HG02642 (cell line): ENCODE measurements around the gene PLA2G2F.

Experiments
- ATAC-seq: cut with Tn5 transposase; IDR thresholded peaks from one replicate; pipeline ENCODE4 v1.9.1; 2021; ENCODE audit warnings: mild to moderate bottlenecking; ENCODE audit not compliant: unreplicated experiment, poor library complexity

PLA2G2F gene

DNA sequence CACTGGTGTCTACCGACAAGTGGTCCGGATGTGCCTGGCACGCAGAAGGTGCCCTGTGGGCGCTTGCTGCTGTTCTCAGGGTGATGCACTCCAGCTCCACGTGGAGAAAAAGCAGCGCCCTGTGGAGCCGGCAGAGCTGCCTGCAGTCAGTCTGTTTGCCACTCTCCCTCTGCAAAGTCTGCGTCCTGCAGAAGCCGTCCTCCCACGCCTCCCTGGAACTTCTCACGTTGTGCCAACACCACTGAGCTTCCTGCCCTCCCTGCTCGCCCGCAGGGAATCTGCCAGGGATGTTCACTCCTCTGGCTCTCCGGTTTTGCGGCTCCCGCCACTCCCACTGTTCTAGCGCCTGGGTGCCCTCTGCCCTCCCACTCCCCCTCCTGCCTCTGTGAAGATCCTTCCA is 26.9 kb downstream of the PLA2G2F start:
- ATAC-seq, result no peak

DNA sequence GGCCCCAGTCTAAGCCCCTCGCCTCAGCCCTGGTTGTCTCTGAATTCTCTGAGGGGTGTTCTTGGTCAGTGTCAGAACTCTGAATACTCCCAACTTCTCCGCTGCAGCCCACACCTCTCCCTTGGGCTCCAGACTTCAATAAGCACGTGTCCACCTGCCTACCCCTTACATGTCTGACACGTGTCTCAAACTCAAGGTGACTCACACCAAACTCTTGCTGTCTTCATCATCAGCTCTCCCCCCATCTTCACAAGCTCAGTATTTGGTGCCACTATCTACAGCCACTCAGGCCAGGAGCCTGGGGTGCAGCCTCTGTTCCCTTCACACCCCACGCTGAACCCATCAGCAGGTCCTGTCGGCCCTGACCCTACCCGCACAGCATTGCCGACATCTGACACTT is 28.0 kb downstream of the PLA2G2F start:
- ATAC-seq, result no peak

DNA sequence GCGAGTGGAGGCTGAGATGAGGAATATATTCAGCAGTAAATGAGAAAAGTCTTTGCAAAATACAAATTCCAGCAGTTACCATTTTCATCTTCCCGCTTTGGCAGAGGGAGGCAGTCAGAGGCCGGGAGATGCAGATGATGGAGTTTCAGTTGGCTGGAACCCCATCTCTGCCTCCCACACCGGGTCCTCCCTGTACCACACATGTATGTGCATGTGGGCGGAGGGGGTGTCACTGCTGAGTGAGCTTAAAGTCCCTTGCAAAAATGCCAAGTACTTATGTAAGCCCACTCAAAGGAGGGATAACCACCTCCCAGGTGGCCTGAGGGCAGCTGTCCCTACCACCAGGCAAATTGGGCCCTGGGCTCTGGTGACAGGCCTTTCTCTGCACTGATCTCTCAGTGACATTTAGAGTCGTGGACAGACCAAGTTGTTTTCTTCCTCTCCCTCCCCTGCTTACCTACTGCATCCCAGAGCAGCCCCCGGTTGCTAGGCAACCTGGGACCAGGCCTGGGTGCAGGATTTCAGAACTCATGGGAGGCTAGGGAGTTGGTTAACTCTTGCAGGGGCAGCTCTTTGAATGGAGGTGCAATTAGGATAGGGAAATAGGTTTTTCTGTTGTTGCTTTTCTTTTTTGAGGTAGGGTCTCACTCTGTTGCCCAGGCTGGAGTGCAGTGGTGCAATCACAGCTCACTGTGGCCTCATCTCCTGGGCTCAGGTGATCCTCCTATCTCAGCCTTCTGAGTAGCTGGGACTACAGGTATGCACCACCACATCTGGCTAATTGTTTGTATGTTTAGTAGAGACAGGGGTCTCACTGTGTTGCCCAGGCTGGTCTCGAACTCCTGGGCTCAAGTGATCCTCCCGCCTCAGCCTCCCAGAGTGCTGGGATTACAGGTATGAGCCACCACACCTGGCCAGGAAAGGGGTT is 29.7 kb downstream of the PLA2G2F start:
- ATAC-seq, result no peak

DNA sequence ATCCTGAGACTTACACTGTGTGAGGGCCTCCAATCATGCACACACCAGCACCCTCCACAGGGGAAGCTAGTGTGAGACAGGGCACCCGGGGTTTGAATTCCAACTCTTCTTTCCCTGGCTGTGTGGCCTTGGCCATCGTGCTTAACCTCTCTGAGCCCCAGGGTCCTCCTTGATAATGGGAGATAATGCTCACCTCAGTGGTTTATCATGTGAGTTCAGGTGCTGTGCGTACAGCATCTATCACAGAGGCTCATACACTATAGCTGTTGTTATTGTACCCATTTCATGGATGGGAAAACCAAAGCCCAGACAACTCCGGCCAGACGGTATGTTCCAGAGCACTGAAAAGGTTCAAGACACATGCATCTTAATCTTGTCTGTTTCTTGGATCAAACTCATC is 30.8 kb downstream of the PLA2G2F start:
- no peak for ATAC-seq

DNA sequence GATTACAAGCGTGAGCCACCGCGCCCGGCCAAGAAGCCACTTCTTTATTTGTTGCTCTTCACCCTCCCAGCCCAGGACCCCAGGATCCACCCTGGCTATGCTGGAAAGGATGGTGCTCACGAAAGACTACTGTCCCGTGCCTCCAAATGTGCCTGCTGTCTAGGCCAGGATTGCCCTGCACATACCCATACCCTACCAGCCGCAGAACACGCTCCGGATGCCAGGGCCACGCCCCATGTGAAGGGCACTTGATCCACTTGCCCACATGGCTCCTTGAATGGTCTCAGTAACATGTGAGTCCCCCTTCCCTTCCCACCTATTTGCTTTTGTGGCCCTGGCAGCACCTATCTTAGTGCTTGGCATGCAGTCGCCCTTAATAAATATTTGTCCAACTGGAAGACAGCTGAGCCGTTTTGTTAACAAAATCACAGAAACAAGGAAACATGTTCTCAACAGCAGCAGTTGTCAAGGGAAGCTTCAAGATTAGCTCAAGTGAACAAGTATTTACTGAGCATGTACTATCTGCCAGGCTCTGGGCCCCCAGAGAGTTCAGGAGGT is 33.0 kb downstream of the PLA2G2F start:
- no peak for ATAC-seq

DNA sequence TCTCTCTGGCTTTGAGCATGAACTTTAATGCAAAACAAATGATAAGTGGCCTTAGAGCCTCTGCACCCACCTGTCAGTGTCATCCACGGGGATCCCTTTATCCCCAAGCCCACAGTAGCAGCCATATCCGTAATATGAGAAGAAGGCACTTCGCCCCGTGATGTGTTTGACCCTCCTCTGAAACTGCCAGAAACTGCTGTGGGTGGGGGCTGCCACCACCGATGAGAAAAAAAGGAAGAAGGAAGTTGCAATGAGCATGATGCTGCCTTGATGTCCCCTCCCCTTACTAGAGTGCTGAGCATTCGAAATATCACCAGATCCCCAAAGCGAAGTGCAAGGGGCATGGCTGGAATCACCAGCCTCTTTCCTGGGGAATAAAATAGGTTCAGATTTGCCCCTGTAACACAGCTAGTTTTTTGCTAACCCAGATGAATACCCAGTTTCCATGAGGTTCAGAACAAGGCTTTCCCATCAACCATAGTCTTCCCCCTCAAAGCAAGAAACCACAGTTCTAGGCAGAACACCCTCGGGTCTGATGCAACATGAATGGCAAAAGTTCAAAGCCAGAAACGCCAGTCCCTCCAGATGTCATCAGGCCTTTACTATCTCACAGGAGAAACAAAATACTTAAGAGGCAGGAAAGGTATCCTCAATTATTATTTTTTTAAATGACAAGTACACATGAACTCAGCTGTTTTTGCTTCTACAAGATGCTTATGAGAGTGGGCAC is 36.0 kb downstream of the PLA2G2F start:
- ATAC-seq, result no peak

DNA sequence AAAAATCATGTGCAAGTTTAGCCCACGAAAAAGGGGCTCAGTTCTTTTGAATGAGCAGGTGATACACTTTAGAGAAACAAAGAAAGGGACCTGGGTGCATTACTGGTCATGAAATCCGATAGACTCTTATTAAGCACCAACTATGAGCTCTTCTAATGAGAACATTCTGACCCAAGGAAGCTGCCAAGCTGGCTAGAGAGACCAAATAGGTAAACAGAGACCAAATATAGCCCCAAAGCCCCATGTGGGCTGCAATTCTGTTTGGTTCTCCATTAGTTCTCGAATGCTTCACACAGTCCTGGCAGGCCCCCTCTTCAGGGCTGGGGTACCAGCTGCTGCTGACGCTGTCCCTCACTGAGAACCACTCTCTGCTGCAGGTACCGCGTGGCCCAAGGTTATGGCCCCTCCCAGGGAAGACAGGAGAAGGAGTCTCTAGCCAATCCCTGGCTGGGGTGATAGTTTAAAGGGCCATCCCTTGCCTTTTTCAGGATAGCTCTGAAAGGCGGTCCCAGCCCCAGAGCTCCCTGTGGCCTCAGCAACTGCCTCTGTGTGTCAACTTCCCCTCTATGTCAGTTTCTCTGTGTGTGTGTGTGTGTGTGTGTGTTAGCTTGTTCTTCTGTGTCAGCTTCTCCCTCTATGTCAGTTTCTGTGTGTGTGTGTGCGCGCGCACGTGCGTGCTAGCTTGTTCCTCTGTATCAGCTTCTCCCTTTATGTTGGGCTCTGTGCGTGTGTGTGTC is 39.7 kb downstream of the PLA2G2F start:
- ATAC-seq, result no peak

DNA sequence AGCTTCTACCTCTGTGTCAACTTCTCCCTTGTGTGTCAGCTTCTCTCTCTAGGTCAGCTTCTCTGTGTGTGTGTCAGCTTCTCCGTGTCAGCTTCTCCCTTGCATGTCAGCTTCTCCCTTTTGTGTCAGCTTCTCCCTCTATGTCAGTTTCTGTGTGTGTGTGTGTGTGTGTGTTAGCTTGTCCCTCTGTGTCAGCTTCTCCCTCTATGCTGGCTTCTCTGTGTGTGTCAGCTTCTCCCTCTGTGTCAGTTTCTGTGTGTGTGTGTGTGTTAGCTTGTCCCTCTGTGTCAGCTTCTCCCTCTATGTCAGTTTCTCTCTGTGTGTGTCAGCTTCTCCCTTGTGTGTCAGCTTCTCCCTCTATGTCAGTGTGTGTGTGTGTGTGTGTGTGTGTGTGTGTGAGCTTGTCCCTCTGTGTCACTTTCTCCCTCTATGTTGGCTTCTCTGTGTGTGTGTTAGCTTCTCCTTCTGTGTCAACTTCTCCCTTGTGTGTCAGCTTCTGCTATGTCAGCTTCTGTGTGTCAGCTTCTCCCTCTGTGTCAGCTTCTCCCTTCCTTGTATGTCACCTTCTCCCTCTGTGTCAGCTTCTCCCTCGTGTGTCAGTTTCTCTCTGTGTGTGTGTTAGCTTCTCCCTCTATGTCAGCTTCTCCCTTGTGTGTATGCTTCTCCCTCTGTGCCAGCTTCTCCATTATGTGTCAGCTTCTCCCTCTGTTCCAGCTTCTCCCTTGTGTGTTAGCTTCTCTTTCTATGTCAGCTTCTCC is 40.4 kb downstream of the PLA2G2F start:
- no peak for ATAC-seq

DNA sequence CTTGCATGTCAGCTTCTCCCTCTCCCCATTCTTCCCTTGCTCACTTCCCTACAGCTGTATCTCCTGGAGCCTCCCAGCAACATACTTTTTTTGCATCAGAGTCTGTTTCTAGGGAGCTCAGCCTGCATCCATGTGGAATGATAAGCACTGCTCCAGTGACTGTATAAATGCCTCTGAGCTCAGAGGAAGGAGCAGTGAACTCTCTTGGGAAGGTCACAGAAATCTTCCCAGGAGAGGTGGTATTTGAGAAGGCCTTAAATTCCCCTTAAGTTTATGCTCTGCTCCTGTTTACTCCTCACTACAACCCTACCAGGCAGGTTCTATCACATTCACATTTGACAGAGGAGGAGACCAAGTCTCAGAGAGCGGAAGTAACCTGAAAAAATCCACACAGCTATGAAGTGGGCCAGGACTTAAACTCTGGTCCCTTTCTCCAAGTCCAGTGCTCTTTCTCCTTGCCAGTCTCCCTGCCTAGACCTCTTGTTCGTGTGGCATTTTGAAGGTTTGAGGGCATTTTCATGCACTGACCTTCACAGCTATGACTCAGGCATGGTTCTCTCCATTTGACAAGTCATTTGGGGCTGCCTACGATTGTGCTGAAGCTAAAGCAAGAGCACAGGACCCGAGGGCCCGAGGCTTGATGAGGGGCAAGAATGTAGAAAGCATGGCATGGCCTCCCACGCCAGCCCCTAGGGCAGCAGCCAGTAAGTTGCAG is 41.2 kb downstream of the PLA2G2F start:
- no peak for ATAC-seq

DNA sequence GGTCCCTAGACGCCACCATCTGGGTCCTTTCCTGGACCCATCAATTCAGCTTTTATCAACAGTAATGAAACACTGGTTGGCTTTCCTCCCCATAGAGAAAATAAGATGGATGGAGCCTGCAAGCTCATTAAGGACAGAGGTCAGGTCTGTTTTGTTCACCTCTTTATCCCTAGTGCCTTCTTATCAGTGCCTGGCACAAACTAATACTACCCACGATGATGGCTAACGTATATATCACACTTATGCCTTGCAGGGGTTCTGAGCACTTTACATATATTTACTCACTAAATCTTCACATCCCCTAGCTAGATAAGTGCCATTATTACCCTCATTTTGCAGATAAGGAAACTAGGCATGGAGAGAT is 41.7 kb downstream of the PLA2G2F start:
- ATAC-seq, result no peak

DNA sequence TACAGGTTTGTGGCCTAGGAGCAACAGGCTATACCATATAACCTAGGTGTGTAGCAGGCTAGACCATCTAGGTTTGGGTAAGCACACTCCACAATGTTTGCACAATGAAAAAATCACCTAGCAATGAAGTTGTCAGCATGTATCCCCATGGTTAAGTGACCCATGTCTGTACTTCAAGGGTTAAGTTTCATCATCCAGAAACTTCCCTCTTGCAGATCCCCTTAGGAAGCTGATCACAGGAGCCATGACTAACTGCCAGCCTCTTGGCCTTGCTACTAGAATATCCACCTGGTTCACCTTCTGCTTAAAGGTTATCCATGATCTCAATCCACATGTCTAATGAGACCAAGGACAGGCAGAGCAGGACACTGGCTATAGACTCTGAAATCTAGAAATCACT is 43.3 kb downstream of the PLA2G2F start:
- no peak for ATAC-seq

DNA sequence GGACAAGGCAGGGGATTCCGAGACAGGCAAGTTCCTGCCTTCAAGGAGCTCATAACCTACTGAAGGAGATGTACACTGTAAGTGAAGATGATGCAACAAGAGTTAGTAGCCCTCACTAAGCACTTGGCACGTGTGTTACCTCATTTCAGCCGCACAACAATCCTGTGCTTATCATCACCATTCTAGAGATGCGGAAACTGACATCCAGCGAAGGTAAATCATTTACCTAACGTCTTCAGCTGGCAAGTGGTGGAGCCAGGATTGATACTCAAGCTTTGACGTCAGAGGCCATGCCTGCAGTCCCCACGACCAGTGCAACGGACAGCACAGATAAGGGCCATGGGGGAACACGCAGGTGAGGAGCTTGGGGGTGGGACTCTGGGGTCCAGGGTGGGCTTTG is 43.9 kb downstream of the PLA2G2F start:
- no peak for ATAC-seq

DNA sequence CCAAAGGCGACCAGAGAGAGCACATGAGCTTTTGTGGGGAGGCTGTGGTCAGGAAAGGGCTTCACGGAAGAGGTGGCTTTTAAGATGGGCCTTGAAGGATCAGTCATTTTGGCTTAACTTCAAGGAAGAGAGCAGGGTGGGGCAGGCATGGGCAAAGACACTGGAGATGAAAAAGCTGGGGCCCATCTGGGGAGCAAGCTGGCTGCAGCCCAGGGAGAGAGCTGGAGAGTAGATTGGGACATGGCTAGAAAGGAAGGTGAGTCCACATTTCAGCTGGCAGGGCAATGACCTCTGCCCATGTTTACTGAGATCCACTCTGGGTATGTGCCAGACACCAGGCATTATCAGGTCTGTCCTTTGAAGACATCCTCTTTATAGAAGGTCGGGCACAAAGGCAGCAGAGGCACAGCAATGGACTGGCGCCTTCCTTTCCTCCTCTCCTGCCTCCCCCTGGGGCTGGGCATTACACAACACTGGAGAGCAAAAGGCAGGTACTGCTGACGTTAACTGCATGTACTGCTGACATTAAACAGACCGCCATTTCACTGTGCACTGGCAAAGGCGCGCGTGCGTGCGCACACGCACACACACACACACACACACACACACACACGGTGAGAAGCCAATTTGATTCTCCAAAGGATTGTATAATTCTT is 44.6 kb downstream of the PLA2G2F start:
- no peak for ATAC-seq

DNA sequence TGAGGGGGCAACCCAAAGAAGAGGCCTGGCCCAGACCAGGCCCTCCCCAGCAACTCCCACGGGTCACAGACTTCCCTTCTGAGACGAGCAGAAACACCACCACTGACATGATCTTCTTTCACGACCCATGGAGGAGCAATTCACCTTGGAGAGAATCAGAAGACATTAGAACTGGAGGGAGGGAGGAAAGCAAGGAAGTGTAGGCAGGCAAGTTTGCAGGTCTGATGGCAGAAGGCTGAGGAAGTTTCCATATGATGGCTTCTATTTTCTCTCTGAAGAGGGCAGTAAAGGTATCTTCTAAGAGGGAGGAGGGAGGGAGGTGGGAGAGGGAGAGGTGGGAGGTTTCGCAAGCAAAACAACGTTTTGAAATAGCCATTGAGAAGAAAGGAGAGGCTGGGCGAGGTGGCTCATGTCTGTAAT is 45.4 kb downstream of the PLA2G2F start:
- ATAC-seq, result no peak

DNA sequence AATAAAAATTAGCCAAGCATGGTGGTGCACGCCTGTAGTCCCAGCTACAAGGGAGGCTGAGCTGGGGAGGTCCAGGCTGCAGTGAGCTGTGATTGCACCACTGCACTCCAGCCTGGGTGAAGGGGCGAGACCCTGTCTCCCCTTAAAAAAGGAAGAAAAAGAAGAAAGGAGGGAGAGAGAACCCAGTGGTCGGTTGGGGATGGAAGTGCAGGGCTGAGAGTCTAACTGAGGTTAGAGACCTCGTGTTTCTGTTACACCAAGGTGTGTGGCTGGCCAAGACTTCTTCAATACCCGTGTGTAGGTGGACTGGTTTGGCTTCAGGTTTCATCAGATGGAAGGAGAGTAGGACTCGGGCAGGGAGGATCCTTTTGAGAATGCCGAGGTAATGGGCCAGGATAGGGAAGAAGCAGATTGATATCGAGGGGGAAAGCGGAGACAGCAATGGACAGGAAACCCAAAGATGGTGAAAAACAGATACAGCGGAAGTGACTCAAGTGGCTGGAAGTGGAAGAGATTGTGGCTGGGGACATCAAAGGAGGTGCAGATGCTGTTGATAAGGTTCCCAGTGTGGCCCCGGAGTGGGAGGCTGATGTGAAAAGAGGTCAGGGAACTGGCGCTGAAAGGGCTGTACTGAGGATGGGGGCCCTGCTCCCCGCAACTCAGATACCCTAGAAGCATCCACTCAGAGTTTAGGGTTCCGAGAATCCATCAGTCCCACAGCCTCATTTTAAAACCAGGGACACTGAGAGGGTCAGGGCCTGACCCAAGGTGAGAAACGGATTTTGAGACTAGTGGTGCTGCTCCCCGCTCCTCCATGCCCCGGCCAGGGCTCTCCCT is 46.1 kb downstream of the PLA2G2F start:
- ATAC-seq, result no peak

DNA sequence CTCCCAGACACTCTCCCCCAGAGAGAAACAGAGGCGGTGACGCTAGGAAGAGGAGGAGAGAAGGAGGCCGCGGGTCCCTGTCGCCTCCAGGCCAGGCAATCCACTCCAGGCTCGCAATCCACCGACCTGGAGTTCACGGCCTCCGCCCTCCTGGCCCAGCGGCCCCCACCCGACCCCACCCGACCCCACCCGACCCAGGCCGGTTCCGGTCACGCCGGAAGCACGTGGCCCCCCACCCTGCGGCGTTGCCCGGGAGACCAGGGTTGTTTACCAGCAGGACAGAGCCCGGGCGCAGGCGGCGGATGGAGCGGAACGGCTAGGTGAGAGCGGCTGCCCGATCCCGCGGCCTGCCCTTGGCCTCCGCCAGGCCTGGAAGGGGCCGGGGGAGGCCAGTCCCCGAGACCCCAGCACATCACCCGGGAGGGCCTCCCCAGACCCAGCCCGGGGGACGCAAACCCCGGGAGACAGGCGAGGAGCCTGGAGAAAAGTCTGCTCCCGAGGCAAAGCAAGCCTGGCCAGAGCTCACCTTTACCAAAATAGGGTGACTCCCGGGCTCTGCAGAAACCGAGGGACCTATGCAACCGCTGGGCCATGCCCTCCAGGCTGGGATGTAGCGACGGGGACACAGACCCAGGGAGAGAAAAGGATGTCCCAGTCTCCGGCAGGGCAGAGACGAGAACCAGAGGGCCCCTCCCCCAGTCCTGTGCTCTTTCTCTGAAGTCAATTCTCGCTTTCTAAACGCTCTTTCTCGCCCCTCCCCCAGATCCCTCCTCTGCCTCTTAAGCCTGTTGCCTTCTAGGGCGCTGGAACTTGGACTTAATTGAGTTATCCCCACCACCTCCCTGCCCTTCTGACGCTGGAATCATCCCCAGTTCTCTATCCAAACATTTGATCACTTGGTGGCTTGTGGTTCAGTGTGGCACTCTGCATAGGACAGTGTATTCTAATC is 47.0 kb downstream of the PLA2G2F start, which contains the start of the genes PLA2G2C and UBXN10:
Gene PLA2G2C (minus strand): TSS at position 685 of the 949 bp plus-strand sequence. CDS start 9,155 bp downstream, outside the sequence.
Gene UBXN10 (plus strand): TSS at position 263 of the 949 bp plus-strand sequence. CDS start 4,466 bp downstream, outside the sequence.
- ATAC-seq, result no peak
